ENCODE data around the gene ARID1B.

- TF ChIP-seq CTCF (IDR thresholded peaks at IDR 0.05): no peak
- TF ChIP-seq SIN3A (IDR thresholded peaks at IDR 0.05; ENCODE audit: borderline replicate concordance, insufficient read depth, low read depth, low read length): no peak
- no peak for TF ChIP-seq POLR2AphosphoS5 (IDR thresholded peaks at IDR 0.05; ENCODE audit: low read depth, low read length)
- TF ChIP-seq REST (IDR thresholded peaks at IDR 0.05; ENCODE audit: insufficient read depth in 1 of 2, low read depth in 2 of 2, low read length in 1 of 2): no peak
- TF ChIP-seq TCF7L2 (IDR thresholded peaks at IDR 0.05; ENCODE audit: low read depth, low read length): no peak
Observed at GRCh38 chr6:157110607-157111006, 333.4 kb downstream of the ARID1B start.
